Fibroblast of lung (primary cell): ENCODE measurements around the gene DIS3L2.

Source experiments
- EZH2 ChIP-seq: IDR thresholded peaks from 2 replicates; pipeline ENCODE4 v1.5.1; 2012; ENCODE audit warnings: low read length, control low read depth, mild to moderate bottlenecking; ENCODE audit errors: missing control alignments
- TF ChIP-seq, protein P1 (sequence below), 2 donors: IDR thresholded peaks in 1 of 2; conservative IDR thresholded peaks in 1 of 2; 1 replicate in 1 of 2; 2 replicates in 1 of 2; pipeline ENCODE4 v1.5.1; 2011 to 2012; ENCODE audit warnings: low read length in 2 of 2, control low read depth in 1 of 2, inconsistent platforms in 1 of 2, low read depth in 1 of 2, mild to moderate bottlenecking in 1 of 2

GRCh38 chr2:232307854-232308253, 346.3 kb downstream of the DIS3L2 start:
- TF ChIP-seq, protein P1, sequence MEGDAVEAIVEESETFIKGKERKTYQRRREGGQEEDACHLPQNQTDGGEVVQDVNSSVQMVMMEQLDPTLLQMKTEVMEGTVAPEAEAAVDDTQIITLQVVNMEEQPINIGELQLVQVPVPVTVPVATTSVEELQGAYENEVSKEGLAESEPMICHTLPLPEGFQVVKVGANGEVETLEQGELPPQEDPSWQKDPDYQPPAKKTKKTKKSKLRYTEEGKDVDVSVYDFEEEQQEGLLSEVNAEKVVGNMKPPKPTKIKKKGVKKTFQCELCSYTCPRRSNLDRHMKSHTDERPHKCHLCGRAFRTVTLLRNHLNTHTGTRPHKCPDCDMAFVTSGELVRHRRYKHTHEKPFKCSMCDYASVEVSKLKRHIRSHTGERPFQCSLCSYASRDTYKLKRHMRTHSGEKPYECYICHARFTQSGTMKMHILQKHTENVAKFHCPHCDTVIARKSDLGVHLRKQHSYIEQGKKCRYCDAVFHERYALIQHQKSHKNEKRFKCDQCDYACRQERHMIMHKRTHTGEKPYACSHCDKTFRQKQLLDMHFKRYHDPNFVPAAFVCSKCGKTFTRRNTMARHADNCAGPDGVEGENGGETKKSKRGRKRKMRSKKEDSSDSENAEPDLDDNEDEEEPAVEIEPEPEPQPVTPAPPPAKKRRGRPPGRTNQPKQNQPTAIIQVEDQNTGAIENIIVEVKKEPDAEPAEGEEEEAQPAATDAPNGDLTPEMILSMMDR (conservative IDR thresholded peaks at IDR 0.05 in 1 of 2, IDR thresholded peaks at IDR 0.05 in 1 of 2; ENCODE audit: low read depth in 1 of 2, low read length in 2 of 2): no peak
- TF ChIP-seq EZH2: no peak
